Astrocyte of the cerebellum (primary cell): Measurements from ENCODE around the gene MPDU1.
A peak's percentile ranks its signal among the peaks of the same experiment; 100 is the strongest.
"Not testable (repeated sequence)": the region's sequence is repeated elsewhere in the genome, so short reads cannot be mapped to it uniquely, and the experiment has no call there.

Source experiments
- DNase-seq: peaks from one replicate; pipeline ENCODE4 v3.0.0-alpha.2; 2011; ENCODE audit warnings: low read depth
- H3K4me3 ChIP-seq: 2 replicates; pipeline ENCODE4 v1.5.1; 2011; ENCODE audit warnings: mild to moderate bottlenecking, low read depth, low read length, moderate library complexity
- CTCF ChIP-seq: IDR thresholded peaks from 2 replicates; pipeline ENCODE4 v1.5.1; 2012; ENCODE audit warnings: low read length, low read depth, moderate library complexity, mild to moderate bottlenecking; ENCODE audit errors: missing control alignments
- in situ Hi-C: cut with HindIII; loops from 2 replicates; pipeline ENCODE4 v1.10.0; 2017; ENCODE audit warnings: low sequenced_read_pairs

Gene MPDU1

DNA sequence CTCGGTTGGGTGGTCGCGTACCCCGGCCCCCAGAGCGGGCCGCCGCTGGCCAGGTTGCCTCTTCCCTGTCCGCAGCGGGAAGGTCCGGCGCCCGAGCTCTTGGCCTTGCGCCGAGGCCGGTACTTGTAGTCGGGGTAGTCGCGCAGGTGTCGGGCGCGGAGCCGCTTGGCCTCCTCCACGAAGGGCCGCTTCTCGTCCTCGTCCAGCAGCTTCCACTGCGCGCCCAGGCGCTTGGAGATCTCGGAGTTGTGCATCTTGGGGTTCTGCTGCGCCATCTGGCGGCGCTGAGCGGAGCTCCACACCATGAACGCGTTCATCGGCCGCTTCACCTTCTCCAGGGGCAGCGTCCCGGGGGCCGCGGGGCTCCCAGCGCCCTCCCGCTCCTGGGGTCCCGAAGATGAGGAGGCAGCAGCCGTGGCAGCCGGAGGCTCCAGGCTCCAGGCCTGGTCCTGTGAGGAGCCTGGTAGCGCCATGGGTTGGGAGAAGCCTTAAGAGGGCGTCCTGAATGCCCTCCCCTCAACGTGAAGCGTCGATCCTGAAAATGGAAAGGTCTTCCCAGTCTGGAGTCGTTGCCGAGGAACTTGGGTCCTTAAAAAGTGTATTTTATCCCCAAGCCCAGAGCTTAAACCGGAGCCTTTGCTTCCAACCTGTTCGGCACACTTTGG lies 5.7 kb downstream of the MPDU1 start:
- TF ChIP-seq CTCF, result peak; percentile 85
- peak; percentile 64 for DNase-seq
- in situ Hi-C loops, result no loop called here
- peak overlapping the region; percentile 21 for H3K4me3 ChIP-seq

DNA sequence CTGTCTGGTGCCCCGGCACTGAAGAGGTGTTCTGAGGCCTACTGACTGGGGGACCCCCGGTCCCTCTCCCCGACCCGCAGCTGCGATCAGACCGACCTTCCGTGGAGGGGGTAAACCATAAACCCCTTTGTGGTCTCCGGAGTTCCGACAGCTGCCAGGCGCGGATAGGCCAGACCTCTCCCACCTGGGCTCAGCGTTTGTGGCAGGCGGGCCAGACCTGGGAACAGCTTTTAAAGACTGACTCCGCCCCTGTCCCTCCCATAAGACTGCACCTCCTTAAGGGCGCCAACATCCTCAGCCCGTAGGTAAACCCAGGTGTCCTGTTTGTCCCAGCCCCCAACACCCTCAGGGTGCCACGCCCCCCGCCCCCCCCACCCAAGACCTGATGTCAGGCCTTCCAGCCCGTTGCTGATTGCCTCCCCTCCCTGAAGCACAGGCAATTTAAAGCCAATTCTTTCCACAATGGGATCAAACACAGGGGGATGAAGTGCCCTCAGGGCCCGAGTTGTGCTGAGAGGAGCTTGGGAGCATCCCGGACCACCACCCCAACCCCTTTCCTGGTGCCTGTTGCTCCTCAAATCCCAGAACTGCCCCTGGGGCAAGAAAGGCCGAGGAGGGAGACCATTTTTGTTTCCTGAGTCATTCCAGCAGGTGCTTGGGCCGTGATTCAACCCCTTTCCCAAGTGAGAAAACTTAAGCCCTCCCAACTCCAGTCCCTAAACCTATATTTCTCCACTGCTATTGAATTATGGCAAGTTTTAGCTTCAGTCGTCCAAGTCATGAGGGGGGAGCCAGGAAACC lies 6.4 kb downstream of the MPDU1 start, which contains the start of gene SOX15:
SOX15 (minus strand) TSS at position 204 of the 801 bp plus-strand sequence. CDS start 418 bp downstream, outside the sequence.
- no peak for TF ChIP-seq CTCF
- in situ Hi-C loops, result no loop called here
- peak within 1 kb of the TSS; percentile 21 for H3K4me3 ChIP-seq
- DNase-seq, result no peak

- in situ Hi-C loops, result no loop called here
- no peak for TF ChIP-seq CTCF
- no peak overlapping the region for H3K4me3 ChIP-seq
- DNase-seq, result no peak
Observed at GRCh38 chr17:7590743-7591142, 7.1 kb downstream of the MPDU1 start.

DNA sequence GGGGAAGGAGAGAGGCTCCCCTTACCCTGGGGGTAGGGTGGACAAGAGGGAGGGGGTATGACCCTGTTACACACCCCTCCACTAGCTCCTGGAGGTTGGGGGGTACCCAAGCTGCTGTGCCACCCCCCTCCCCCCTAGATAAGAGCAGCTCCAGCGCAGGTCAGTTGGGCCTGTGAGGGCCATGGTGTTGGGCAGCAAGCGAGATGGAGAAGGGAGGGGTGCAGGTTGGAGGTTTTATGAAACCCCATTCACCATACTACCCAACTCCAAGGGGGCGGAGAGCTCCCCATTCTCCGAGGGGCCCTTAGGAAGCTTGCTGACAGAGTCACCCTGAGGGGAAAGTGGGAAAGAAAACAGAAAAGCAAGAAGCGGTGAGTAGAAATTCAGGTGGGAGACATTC lies 7.9 kb downstream of the MPDU1 start:
- TF ChIP-seq CTCF, result no peak
- H3K4me3 ChIP-seq, result no peak overlapping the region
- in situ Hi-C loops, result no loop called here
- no peak for DNase-seq

DNA sequence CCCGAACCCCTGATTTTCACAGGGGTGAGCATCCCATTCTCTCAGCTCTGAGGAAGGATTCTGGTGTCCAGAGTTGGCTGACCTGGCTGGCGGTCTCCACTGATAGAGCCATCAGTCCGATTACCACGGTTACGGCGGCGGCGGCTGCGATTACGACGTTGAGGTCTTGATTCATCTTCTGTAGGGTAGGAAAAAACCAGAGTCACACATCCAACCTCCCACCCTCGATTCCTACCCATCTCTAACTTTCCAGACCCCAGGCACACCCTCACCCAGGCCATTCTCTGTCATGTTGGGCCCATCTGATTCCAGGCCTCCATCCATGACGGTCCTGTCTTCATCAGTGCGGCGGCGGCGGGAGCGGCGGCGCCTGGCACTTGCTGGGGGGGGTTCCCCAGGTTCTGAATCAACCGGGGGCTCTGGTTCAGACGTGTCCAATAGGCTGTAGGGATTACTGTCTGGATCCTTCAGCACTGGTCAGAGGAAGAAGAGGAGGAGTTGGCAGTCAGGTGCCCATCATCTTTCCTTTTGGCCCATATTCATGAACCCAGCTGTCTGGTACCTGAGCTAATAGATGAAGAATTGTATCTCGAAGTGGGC lies 8.9 kb downstream of the MPDU1 start:
- no peak overlapping the region for H3K4me3 ChIP-seq
- DNase-seq, result no peak
- no peak for TF ChIP-seq CTCF
- in situ Hi-C loops, result no loop called here

DNA sequence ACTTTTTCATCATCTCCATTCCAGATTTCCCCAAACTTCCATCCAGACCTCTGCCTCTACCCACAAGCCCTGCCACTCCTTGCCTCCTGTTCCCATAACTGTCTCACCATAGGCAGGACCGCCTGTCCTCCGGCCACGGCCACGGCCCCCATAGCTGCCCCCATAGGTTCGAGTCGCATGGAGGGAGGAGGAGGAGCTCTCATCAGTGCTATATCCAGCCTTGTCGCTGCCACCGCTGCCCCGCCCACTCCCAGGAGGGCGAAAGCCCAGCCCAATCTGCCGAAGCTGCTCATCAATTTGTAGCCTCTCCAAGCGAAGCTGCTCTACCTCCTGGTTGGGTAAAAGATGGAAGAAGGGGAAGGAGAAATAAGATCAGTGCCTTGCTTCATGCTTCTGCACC lies 9.6 kb downstream of the MPDU1 start:
- no peak overlapping the region for H3K4me3 ChIP-seq
- TF ChIP-seq CTCF, result no peak
- in situ Hi-C loops, result no loop called here
- DNase-seq, result no peak

GRCh38 chr17:7597561-7597960 lies 13.9 kb downstream of the MPDU1 start:
- H3K4me3 ChIP-seq, DNase-seq, in situ Hi-C loops: not testable (repeated sequence)
